ENCODE measurements around the gene KCTD2. TPM values are rescaled to one million over a fixed set of nuclear protein-coding genes. Genes with fewer than 3 reads are reported as not detected.
A peak's percentile ranks its signal among the peaks of the same experiment; 100 is the strongest.

KCTD2 gene
- total and polyA plus RNA-seq, 9 of the 15 experiments (the other 6 are each of a cell fraction or from before 2014, with no cell fraction given): 1.7 to 32.9 (median 15.8) TPM

DNA sequence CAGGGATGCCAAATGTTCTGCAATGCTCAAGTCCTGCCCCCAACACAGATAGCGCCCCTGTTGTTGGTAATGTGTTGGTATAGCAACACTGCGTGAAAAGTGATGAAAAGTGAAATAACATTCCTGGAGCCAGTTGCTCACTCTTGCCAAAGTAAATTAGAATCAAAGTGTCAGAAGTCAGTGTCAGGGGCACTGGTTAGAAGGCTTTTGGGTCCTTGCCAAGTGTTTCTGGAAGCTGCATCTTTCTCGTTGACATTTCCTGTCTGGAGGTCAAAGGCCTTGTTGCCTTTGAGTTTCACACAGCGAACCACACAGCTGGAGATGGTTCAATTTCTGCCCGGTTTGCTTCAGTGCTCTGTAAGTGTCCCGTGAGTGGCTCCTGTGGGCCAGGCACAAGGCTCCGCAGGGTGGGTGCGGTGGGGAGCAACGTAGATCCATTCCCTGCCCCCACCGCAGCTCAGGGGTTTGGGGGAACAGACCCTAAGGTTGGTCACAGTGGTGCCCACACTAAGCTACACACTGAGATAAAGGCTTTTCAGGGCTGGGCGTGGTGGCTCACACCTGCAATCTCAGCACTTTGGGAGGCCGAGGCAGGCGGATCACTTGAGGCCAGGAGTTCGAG, 37.1 kb downstream of the KCTD2 start (continued):
- TF ChIP-seq, protein P1, sequence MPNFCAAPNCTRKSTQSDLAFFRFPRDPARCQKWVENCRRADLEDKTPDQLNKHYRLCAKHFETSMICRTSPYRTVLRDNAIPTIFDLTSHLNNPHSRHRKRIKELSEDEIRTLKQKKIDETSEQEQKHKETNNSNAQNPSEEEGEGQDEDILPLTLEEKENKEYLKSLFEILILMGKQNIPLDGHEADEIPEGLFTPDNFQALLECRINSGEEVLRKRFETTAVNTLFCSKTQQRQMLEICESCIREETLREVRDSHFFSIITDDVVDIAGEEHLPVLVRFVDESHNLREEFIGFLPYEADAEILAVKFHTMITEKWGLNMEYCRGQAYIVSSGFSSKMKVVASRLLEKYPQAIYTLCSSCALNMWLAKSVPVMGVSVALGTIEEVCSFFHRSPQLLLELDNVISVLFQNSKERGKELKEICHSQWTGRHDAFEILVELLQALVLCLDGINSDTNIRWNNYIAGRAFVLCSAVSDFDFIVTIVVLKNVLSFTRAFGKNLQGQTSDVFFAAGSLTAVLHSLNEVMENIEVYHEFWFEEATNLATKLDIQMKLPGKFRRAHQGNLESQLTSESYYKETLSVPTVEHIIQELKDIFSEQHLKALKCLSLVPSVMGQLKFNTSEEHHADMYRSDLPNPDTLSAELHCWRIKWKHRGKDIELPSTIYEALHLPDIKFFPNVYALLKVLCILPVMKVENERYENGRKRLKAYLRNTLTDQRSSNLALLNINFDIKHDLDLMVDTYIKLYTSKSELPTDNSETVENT (CRISPR knock-in tag; IDR thresholded peaks at IDR 0.05): no peak
- TF ChIP-seq NFIC (IDR thresholded peaks at IDR 0.05) (peak; percentile 92), SIN3A (IDR thresholded peaks at IDR 0.05; ENCODE audit: borderline replicate concordance in 2 of 2, control insufficient read depth in 1 of 2, low read depth in 2 of 2, low read length in 2 of 2) (no peak), NFE2L1 (tag; IDR thresholded peaks at IDR 0.05; ENCODE audit: borderline replicate concordance, low read depth) (no peak), ZNF217 (CRISPR knock-in tag; IDR thresholded peaks at IDR 0.05) (no peak)
- TF ChIP-seq, protein P2, sequence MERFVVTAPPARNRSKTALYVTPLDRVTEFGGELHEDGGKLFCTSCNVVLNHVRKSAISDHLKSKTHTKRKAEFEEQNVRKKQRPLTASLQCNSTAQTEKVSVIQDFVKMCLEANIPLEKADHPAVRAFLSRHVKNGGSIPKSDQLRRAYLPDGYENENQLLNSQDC (CRISPR knock-in tag; IDR thresholded peaks at IDR 0.05): no peak
